Lung (tissue), 12 donors: Measurements from ENCODE around the gene ADCY1. TPM values are rescaled to one million over a fixed set of nuclear protein-coding genes. Genes with fewer than 3 reads are reported as not detected.

Experiments used
- ATAC-seq: fragments of 200-7000 bp; cut with Tn5 transposase; one replicate; pipeline ENCODE4 v1.9.1; 2020; ENCODE audit warnings: moderate number of reproducible peaks; ENCODE audit not compliant: insufficient read depth, low FRiP score
- DNase-seq, 3 donors: peaks; one replicate each; pipeline ENCODE4 v3.0.0-alpha.2; 2013 to 2017
- H3K27ac ChIP-seq, 2 donors: one replicate each; pipeline ENCODE4 v1.5.1; 2013; ENCODE audit warnings: mild to moderate bottlenecking in 2 of 2, moderate library complexity in 2 of 2, control low read depth in 1 of 2, inconsistent platforms in 1 of 2, low read depth in 1 of 2, low read length in 1 of 2
- H3K27me3 ChIP-seq, 3 donors: one replicate each; pipeline ENCODE4 v1.5.1; 2013; ENCODE audit warnings: low read length in 2 of 3; ENCODE audit not compliant: control insufficient read depth in 3 of 3, insufficient read depth in 3 of 3
- H3K36me3 ChIP-seq, 4 donors: one replicate each; pipeline ENCODE4 v1.5.1; 2013; ENCODE audit warnings: low read length in 4 of 4, mild to moderate bottlenecking in 1 of 4, moderate library complexity in 1 of 4; ENCODE audit not compliant: control insufficient read depth in 4 of 4, insufficient read depth in 4 of 4
- H3K4me1 ChIP-seq, 5 donors: one replicate each; pipeline ENCODE4 v1.5.1; 2013; ENCODE audit warnings: low read length in 5 of 5, mild to moderate bottlenecking in 2 of 5, moderate library complexity in 1 of 5; ENCODE audit not compliant: control insufficient read depth in 5 of 5, insufficient read depth in 5 of 5
- H3K4me3 ChIP-seq: one replicate; pipeline ENCODE4 v1.5.1; 2013; ENCODE audit warnings: mild to moderate bottlenecking, control low read depth, moderate library complexity
- H3K9ac ChIP-seq, 2 donors: one replicate each; pipeline ENCODE4 v1.5.1; 2013; ENCODE audit warnings: low read length in 2 of 2, control low read depth in 1 of 2; ENCODE audit not compliant: insufficient read depth in 1 of 2
- H3K9me3 ChIP-seq, 4 donors: one replicate each; pipeline ENCODE4 v1.5.1; 2013; ENCODE audit warnings: low read length in 3 of 4, mild to moderate bottlenecking in 1 of 4, moderate library complexity in 1 of 4; ENCODE audit not compliant: control insufficient read depth in 4 of 4, insufficient read depth in 3 of 4
- WGBS, 2 donors: extraction: QIAGEN DNeasy Blood & Tissue Kit; methylation state at CpG; one replicate each; pipeline ENCODE4 v1.1.7; 2013; 5-methylcytosine and 5-hydroxymethylcytosine counted together
- polyA plus RNA-seq, 2 donors: library from polyadenylated mRNA; stranded (reverse); fragments of 200-250 nt; gene quantifications; one replicate each; pipeline ENCODE4 v1.2.1, GENCODE V29; 2013
- total RNA-seq, 2 donors: library from RNA; depleted of rRNA in 1 of 2; stranded (reverse); fragments of >200 nt in 1 of 2; gene quantifications; one replicate each; pipeline ENCODE4 v1.2.1, GENCODE V29; 2014 to 2021
- TF ChIP-seq, protein P1 (sequence below): IDR thresholded peaks from 2 replicates; pipeline ENCODE4 v1.5.1; 2012; ENCODE audit warnings: mild to moderate bottlenecking; ENCODE audit errors: control extremely low read depth, extremely low read depth
- donor health status: control.
- donor health status: control.
- donor health status: Bipolar disorder and iron deficiency.
- donor health status: healthy.
- donor health status: DM: yes; HTN: yes; CAD: no.

Gene ADCY1
- total and polyA plus RNA-seq, 4 donors = 0.14 to 1.8 (median 0.28) TPM

DNA sequence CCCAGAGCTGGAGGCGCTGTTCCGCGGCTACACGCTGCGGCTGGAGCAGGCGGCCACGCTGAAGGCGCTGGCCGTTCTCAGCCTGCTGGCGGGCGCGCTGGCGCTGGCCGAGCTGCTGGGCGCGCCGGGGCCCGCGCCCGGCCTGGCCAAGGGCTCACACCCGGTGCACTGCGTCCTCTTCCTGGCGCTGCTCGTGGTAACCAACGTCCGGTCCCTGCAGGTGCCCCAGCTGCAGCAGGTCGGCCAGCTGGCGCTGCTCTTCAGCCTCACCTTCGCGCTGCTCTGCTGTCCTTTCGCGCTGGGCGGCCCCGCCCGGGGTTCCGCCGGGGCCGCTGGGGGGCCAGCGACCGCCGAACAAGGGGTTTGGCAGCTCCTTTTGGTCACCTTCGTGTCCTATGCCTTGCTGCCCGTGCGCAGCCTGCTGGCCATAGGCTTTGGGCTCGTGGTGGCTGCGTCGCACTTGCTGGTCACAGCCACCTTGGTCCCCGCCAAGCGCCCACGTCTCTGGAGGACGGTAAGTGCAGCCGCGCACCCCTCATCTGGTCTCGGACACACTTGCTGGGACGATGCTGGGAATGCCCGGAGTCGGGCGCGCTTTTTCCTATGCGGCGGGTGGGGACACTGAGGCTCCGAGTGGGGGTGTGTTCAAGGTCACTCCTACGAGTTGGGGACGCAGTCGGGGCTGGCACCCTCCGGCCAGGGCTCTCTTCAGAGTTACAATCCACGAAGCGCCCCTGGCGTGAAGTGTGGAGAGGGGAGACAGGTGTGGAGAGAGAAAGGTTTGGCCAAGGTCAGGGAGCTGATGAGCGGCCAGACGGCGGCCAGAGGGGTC, 717 bp downstream of the ADCY1 start:
- DNase-seq (peak; percentile 68 to 86 (median 76)), ATAC-seq (no peak)
- peaks cover 3 to 54% (median 32%) of the 10 kb centered on the region in 3 donors for H3K27me3 ChIP-seq
- no peak overlapping the region for H3K9ac ChIP-seq
- no peaks in the 10 kb centered on the region for H3K9me3 ChIP-seq
- no peak overlapping the region for H3K27ac ChIP-seq
- TF ChIP-seq, protein P1, sequence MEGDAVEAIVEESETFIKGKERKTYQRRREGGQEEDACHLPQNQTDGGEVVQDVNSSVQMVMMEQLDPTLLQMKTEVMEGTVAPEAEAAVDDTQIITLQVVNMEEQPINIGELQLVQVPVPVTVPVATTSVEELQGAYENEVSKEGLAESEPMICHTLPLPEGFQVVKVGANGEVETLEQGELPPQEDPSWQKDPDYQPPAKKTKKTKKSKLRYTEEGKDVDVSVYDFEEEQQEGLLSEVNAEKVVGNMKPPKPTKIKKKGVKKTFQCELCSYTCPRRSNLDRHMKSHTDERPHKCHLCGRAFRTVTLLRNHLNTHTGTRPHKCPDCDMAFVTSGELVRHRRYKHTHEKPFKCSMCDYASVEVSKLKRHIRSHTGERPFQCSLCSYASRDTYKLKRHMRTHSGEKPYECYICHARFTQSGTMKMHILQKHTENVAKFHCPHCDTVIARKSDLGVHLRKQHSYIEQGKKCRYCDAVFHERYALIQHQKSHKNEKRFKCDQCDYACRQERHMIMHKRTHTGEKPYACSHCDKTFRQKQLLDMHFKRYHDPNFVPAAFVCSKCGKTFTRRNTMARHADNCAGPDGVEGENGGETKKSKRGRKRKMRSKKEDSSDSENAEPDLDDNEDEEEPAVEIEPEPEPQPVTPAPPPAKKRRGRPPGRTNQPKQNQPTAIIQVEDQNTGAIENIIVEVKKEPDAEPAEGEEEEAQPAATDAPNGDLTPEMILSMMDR = no peak
- peak overlapping the region; percentile 25 for H3K4me3 ChIP-seq
- 2 to 3% methylated on average over 46 to 72 of the region's 72 CpGs for WGBS, 2 donors
- no peaks in the 10 kb centered on the region for H3K36me3 ChIP-seq
- peaks cover 0 to 17% (median 5%) of the 10 kb centered on the region in 5 donors for H3K4me1 ChIP-seq

DNA sequence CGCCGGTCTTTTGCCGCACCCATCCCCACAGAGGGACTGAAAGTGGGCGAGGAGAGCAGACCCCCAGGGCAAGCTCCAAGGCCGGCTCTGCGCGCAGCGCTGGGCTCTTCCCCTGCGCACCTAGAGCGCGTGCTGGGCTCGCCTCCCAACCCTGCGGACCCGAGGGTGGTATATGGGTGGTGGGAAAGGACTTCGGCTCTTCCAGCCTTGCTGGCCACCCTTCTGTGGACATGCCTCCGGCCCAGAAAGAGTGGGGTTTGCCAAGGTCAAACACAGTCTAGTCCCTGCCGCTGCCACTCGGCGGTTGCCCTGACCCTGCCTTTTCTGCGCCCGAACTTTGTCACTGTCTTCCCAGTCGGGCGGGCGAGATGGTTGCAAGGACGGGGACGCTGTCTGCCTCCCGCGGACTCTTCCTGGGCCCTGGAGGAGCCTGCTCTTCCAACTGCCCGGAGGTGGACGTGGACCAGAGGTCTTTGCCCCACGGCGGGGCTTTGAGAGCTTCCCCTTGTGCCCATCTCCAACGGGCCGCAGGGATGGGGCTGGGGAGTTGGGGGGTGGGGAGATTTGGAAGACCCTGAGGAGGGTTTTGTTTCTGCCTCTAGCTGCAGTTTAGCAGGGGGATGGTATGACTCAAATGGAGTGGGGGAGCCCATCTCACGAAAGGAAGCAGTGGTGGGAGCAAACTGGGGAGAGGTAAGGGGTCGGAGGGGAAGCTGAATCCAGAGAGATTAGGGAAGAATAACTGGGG, 1.5 kb downstream of the ADCY1 start:
- peaks cover 3 to 54% (median 32%) of the 10 kb centered on the region in 3 donors for H3K27me3 ChIP-seq
- no peaks in the 10 kb centered on the region for H3K36me3 ChIP-seq
- no peak overlapping the region for H3K9ac ChIP-seq
- DNase-seq (no peak), ATAC-seq (no peak)
- no peak overlapping the region for H3K4me3 ChIP-seq
- TF ChIP-seq, protein P1 = no peak
- H3K4me1 ChIP-seq = peaks cover 0 to 17% (median 5%) of the 10 kb centered on the region in 5 donors
- no peaks in the 10 kb centered on the region for H3K9me3 ChIP-seq
- WGBS, 2 donors = 16 to 17% methylated on average over 36 of the region's 36 CpGs
- H3K27ac ChIP-seq = no peak overlapping the region

DNA sequence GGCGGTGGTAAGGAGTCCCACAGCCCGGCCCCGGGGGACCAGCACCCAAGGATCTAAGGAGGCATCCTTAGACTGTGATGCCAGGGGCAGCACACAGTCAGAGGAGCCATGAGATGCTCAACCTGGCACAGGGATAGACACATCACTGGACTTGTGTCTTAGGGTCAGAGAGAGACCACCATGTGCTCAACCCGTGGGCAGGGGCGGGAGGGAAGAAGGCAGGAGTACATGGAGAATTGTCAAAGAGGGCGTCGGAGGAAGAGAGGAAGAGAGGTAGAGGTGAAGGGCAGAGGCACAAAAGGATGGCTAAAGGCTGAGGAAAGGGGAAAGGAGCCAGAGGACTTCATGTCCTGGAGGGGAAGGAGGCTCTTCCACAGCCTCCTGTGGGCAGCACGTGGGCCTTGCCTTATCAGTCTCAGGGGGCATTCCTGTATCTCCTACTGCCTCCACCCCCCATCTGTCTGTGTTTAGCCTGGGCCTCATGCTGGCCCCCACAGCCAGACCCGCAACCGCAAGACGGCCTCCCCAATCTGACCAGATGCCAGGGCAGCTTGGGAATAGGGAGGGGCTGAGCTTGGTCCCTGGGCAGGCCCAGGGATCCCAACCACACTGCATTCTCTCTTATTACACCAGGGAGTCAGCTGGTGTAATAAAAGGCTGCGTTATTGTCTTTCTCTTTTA, 2.2 kb downstream of the ADCY1 start:
- ATAC-seq (no peak), DNase-seq (no peak)
- Histone ChIP-seq H3K27ac (no peak overlapping the region), H3K27me3 (peaks cover 3 to 48% (median 32%) of the 10 kb centered on the region in 3 donors), H3K4me1 (peaks cover 0 to 17% (median 5%) of the 10 kb centered on the region in 5 donors), H3K4me3 (no peak overlapping the region), H3K9ac (no peak overlapping the region), H3K36me3 (no peaks in the 10 kb centered on the region), H3K9me3 (no peaks in the 10 kb centered on the region)
- TF ChIP-seq, protein P1 = no peak
- WGBS, 2 donors = 74 to 80% methylated on average over 12 of the region's 12 CpGs
